BE2C (cell line): Measurements from ENCODE around the gene IFNAR1.

Source experiments
- DNase-seq: peaks from one replicate; pipeline ENCODE4 v3.0.0-alpha.2; 2020
- H3K27me3 ChIP-seq: fragments of 250-450 bp; sonication (Bioruptor Pico); 2 replicates; pipeline ENCODE4 v1.5.1; 2020; ENCODE audit warnings: mild to moderate bottlenecking
- H3K36me3 ChIP-seq: fragments of 250-450 bp; sonication (Bioruptor Pico); 2 replicates; pipeline ENCODE4 v1.5.1; 2020; ENCODE audit warnings: mild to moderate bottlenecking
- H3K4me1 ChIP-seq: fragments of 250-450 bp; sonication (Bioruptor Pico); 2 replicates; pipeline ENCODE4 v1.5.1; 2020
- H3K4me3 ChIP-seq: 2 replicates; pipeline ENCODE4 v1.5.1; 2011; ENCODE audit warnings: low read depth, low read length
- H3K9me3 ChIP-seq: fragments of 250-450 bp; sonication (Bioruptor Pico); 2 replicates; pipeline ENCODE4 v1.5.1; 2020
- CTCF ChIP-seq: IDR thresholded peaks from 2 replicates; pipeline ENCODE4 v1.5.1; 2012; ENCODE audit warnings: mild to moderate bottlenecking, low read depth, low read length

IFNAR1 gene

GRCh38 chr21:33367309-33367973, 42.7 kb downstream of the IFNAR1 start:
- Histone ChIP-seq H3K4me1 (no peaks in the 10 kb centered on the region), H3K27me3 (peaks cover 4% of the 10 kb centered on the region), H3K4me3 (no peak overlapping the region), H3K36me3 (no peaks in the 10 kb centered on the region), H3K9me3 (peaks cover 3% of the 10 kb centered on the region; the same call in 1 of the 2 replicates)
- no peak for DNase-seq
- TF ChIP-seq CTCF, result no peak

DNA sequence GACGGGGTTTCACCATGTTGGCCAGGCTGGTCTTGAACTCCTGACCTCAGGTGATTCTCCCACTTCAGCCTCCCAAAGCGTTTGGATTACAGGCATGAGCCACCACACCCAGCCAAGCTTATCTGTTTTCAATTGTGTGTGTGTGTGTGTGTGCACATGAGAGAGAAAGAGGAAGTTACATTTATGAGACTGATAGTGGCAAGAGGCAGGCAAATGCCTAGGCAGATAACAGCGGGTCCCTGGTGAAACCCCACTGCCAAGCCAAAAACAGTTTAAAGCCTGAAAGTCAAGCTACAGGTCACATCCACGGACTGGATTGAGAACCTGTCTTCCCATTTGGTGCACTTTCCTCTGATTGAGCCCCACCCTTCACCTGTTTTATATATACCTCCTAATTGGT, 43.4 kb downstream of the IFNAR1 start:
- peaks cover 4% of the 10 kb centered on the region; the same call in 1 of the 2 replicates for H3K27me3 ChIP-seq
- no peak overlapping the region for H3K4me3 ChIP-seq
- H3K4me1 ChIP-seq, result no peaks in the 10 kb centered on the region
- no peaks in the 10 kb centered on the region for H3K36me3 ChIP-seq
- peaks cover 3% of the 10 kb centered on the region; the same call in 1 of the 2 replicates for H3K9me3 ChIP-seq
- no peak for TF ChIP-seq CTCF
- DNase-seq, result no peak

DNA sequence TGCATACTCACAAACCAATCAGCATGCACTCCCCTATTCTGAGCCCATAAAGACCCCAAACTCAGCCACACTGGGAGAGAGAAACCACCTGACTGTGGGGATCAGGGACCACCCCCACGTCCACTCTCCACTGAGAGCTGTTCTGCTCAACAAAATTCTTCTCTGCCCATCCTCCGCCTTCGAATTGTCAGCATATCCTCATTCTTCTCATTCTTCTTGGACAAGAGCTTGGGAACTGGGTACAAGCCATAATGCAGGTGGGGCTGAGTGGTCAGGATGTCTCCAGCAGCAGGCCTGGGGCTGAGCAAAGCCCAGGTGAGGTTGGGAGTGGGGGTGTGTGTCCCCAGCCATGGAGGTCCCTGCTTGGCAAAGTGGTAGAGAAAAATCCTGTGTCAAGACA, 43.8 kb downstream of the IFNAR1 start:
- Histone ChIP-seq H3K27me3 (peaks cover 4% of the 10 kb centered on the region; the same call in 1 of the 2 replicates), H3K9me3 (peaks cover 3% of the 10 kb centered on the region; the same call in 1 of the 2 replicates), H3K36me3 (no peaks in the 10 kb centered on the region), H3K4me3 (no peak overlapping the region), H3K4me1 (no peaks in the 10 kb centered on the region)
- DNase-seq, result no peak
- TF ChIP-seq CTCF, result no peak

DNA sequence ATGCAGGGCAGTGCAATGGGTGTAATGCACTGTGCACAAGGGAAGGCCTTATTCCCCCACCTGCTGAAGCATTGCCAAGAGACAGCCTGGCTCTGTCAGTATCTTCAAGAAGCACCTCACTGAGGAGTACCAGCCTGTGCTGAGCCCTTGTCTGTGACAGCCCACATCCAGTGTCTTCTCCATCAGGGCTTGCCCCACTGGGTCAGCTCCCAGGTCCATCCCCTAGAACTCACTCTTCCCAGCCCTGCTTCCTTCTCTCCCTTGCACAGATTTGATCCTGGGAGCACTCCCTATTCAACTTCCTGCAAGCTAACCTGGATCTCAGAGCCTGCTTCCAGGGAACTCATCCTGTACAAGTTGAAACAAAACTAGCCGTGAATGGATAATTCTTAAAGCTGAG, 44.8 kb downstream of the IFNAR1 start:
- Histone ChIP-seq H3K4me3 (no peak overlapping the region), H3K36me3 (no peaks in the 10 kb centered on the region), H3K9me3 (peaks cover 3% of the 10 kb centered on the region; the same call in 1 of the 2 replicates), H3K4me1 (no peaks in the 10 kb centered on the region), H3K27me3 (peaks cover 3% of the 10 kb centered on the region; the same call in 1 of the 2 replicates)
- no peak for DNase-seq
- no peak for TF ChIP-seq CTCF

DNA sequence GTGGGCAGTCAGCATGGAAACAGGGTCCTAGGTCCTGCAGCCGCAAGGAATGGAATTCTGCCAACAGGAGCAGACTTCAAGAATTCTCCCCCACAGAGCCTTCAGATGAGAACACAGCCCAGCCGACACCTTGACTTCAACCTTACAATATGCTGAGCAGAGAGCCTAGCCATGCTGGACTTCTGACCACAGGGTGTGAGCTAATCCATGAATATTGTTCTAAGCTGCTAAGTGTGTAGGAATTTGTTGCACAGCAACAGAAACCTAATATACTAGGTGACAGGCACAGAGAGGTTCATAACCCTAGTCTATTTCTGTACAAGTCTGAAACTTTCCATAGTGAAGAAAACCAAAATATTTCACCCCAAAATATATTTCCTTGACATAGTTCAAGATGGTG, 45.5 kb downstream of the IFNAR1 start:
- Histone ChIP-seq H3K36me3 (no peaks in the 10 kb centered on the region), H3K27me3 (no peaks in the 10 kb centered on the region), H3K4me3 (no peak overlapping the region), H3K9me3 (peaks cover 3% of the 10 kb centered on the region; the same call in 1 of the 2 replicates), H3K4me1 (no peaks in the 10 kb centered on the region)
- no peak for DNase-seq
- TF ChIP-seq CTCF, result no peak

DNA sequence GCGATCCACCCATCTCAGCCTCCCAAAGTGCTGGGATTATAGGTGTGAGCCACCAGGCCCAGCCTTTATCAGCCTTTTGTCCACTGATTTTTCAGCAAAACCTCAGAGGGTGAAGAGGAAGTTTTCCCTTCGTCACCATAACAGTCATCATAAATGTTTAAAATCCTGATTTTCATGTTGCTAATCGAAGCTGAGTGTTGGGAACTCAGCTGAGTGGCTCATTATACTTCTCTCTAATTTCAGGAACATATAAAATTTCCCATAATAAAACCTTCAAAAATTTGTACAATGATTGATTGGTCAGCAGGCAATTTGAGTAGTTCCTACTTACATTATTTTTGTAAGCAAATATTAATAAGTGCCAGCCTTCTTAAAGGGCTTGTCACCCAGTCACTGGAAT, 46.6 kb downstream of the IFNAR1 start:
- no peaks in the 10 kb centered on the region for H3K27me3 ChIP-seq
- H3K36me3 ChIP-seq, result no peaks in the 10 kb centered on the region
- H3K4me3 ChIP-seq, result no peak overlapping the region
- no peak for DNase-seq
- H3K4me1 ChIP-seq, result no peaks in the 10 kb centered on the region
- TF ChIP-seq CTCF, result no peak
- H3K9me3 ChIP-seq, result peaks cover 3% of the 10 kb centered on the region; the same call in 1 of the 2 replicates
